ENCODE measurements around the gene BLMH. TPM values are rescaled to one million over a fixed set of nuclear protein-coding genes. Genes with fewer than 3 reads are reported as not detected.

The BLMH gene
- total RNA-seq, 1 donor from 2014 or later, result 60.9 TPM

GRCh38 chr17:30316736-30317135 is 25.0 kb upstream of the BLMH start:
- H3K36me3 Mint-ChIP-seq (ENCODE audit: insufficient read depth), result no peaks in the 10 kb centered on the region
- TF ChIP-seq, protein P1, sequence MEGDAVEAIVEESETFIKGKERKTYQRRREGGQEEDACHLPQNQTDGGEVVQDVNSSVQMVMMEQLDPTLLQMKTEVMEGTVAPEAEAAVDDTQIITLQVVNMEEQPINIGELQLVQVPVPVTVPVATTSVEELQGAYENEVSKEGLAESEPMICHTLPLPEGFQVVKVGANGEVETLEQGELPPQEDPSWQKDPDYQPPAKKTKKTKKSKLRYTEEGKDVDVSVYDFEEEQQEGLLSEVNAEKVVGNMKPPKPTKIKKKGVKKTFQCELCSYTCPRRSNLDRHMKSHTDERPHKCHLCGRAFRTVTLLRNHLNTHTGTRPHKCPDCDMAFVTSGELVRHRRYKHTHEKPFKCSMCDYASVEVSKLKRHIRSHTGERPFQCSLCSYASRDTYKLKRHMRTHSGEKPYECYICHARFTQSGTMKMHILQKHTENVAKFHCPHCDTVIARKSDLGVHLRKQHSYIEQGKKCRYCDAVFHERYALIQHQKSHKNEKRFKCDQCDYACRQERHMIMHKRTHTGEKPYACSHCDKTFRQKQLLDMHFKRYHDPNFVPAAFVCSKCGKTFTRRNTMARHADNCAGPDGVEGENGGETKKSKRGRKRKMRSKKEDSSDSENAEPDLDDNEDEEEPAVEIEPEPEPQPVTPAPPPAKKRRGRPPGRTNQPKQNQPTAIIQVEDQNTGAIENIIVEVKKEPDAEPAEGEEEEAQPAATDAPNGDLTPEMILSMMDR (IDR thresholded peaks at IDR 0.05; ENCODE audit: unreplicated experiment), result no peak
- H3K27ac Mint-ChIP-seq, result no peak overlapping the region
- no peak overlapping the region for H3K4me3 Mint-ChIP-seq (ENCODE audit: low read depth)
- H3K9me3 Mint-ChIP-seq (ENCODE audit: low read depth), result no peaks in the 10 kb centered on the region
- no peak for DNase-seq (ENCODE audit: low spot score, unreplicated experiment)
- peaks cover 5% of the 10 kb centered on the region for H3K27me3 Mint-ChIP-seq
- peaks cover 1% of the 10 kb centered on the region for H3K4me1 Mint-ChIP-seq (ENCODE audit: low read depth)

DNA sequence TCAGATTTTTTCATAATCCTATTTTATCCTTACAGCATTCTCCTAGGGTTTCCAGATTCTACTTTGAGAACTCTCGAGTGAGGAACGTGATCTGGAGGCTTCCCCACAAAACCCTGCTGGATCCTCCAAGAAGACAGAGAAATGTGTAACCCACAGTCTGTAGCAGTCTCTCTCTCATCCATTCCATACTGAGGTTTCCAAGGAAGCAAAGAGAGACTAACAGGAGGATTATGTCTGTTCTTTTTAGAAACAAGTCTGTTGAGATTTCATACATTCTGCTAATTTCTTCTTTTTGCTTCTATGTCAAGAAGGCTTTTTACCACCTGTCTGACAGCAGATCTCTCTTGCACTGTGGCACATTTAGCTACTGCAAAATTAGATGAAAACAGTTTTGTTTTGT is 23.4 kb upstream of the BLMH start:
- TF ChIP-seq, protein P1 (IDR thresholded peaks at IDR 0.05; ENCODE audit: unreplicated experiment), result no peak
- no peak for DNase-seq (ENCODE audit: low spot score, unreplicated experiment)
- H3K36me3 Mint-ChIP-seq (ENCODE audit: insufficient read depth), result no peaks in the 10 kb centered on the region
- H3K27me3 Mint-ChIP-seq, result peaks cover 5% of the 10 kb centered on the region
- H3K9me3 Mint-ChIP-seq (ENCODE audit: low read depth), result no peaks in the 10 kb centered on the region
- H3K4me3 Mint-ChIP-seq (ENCODE audit: low read depth), result no peak overlapping the region
- peaks cover 1% of the 10 kb centered on the region for H3K4me1 Mint-ChIP-seq (ENCODE audit: low read depth)
- no peak overlapping the region for H3K27ac Mint-ChIP-seq

DNA sequence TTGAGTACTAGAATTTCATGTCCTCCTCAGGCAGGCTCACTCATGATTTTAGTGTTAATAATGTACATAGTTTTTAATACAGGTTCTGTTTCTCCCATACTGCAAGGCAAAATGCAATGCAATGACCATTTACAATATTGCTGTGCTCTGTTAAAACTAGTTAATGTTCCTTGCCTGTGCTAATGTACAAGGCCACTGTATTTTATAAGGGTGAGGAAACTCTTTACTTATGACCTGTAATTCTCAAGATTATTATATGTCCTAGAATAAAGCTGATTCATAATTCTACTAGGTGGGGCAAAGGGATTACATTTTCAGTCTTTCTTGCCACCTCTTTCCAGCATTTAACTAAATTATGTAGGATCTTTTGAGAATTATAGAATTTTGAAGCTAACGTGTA is 22.7 kb upstream of the BLMH start:
- H3K27ac Mint-ChIP-seq, result no peak overlapping the region
- DNase-seq (ENCODE audit: low spot score, unreplicated experiment), result no peak
- TF ChIP-seq, protein P1 (IDR thresholded peaks at IDR 0.05; ENCODE audit: unreplicated experiment), result no peak
- H3K4me3 Mint-ChIP-seq (ENCODE audit: low read depth), result no peak overlapping the region
- peaks cover 1% of the 10 kb centered on the region for H3K4me1 Mint-ChIP-seq (ENCODE audit: low read depth)
- no peaks in the 10 kb centered on the region for H3K36me3 Mint-ChIP-seq (ENCODE audit: insufficient read depth)
- peaks cover 5% of the 10 kb centered on the region for H3K27me3 Mint-ChIP-seq
- no peaks in the 10 kb centered on the region for H3K9me3 Mint-ChIP-seq (ENCODE audit: low read depth)

DNA sequence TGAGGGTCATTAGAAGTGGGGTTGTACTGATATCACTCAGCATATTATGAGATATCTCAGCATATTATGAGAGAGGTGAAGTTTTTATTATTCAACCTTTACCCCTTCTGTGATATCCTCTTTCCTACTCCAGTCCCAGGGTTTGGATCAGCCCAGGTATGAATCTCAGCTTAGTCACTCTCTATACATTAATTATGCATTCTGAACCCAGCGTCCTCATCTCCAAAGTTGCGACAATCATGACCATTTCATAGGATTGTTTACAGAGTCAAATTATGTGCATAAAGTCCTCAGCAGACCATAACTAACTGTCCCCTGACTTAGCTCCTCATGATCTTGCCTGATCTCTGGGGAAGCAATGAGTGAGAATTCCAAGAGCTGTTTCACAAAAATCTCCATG is 20.5 kb upstream of the BLMH start:
- Mint-ChIP-seq H3K4me3 (ENCODE audit: low read depth) (no peak overlapping the region), H3K27me3 (peaks cover 5% of the 10 kb centered on the region), H3K9me3 (ENCODE audit: low read depth) (no peaks in the 10 kb centered on the region), H3K27ac (no peak overlapping the region), H3K4me1 (ENCODE audit: low read depth) (peaks cover 1% of the 10 kb centered on the region), H3K36me3 (ENCODE audit: insufficient read depth) (no peaks in the 10 kb centered on the region)
- TF ChIP-seq, protein P1 (IDR thresholded peaks at IDR 0.05; ENCODE audit: unreplicated experiment), result no peak
- no peak for DNase-seq (ENCODE audit: low spot score, unreplicated experiment)

GRCh38 chr17:30310562-30310961 is 18.8 kb upstream of the BLMH start:
- Mint-ChIP-seq H3K36me3 (ENCODE audit: insufficient read depth) (no peaks in the 10 kb centered on the region), H3K9me3 (ENCODE audit: low read depth) (no peaks in the 10 kb centered on the region), H3K27me3 (peaks cover 7% of the 10 kb centered on the region), H3K27ac (no peak overlapping the region), H3K4me1 (ENCODE audit: low read depth) (no peaks in the 10 kb centered on the region), H3K4me3 (ENCODE audit: low read depth) (no peak overlapping the region)
- TF ChIP-seq, protein P1 (IDR thresholded peaks at IDR 0.05; ENCODE audit: unreplicated experiment), result no peak
- no peak for DNase-seq (ENCODE audit: low spot score, unreplicated experiment)

Measured in progenitor cell of endocrine pancreas (in vitro differentiated cells).